Duodenal mucosa (tissue), 2 donors: ENCODE results near the gene PARK7.
A peak's percentile ranks its signal among the peaks of the same experiment; 100 is the strongest.

ENCODE experiments used
- H3K27ac ChIP-seq: one replicate; pipeline ENCODE4 v1.7.0; 2013; ENCODE audit warnings: low read depth, low read length
- H3K27me3 ChIP-seq, 2 donors: one replicate each; pipeline ENCODE4 v1.7.0; 2013; ENCODE audit warnings: low read length in 2 of 2, control low read depth in 1 of 2; ENCODE audit not compliant: insufficient read depth in 2 of 2, control insufficient read depth in 1 of 2
- H3K36me3 ChIP-seq, 2 donors: one replicate each; pipeline ENCODE4 v1.7.0; 2013; ENCODE audit warnings: low read length in 2 of 2, control low read depth in 1 of 2; ENCODE audit not compliant: insufficient read depth in 2 of 2, control insufficient read depth in 1 of 2
- H3K4me1 ChIP-seq, 2 donors: one replicate each; pipeline ENCODE4 v1.7.0; 2013; ENCODE audit warnings: low read length in 2 of 2, control low read depth in 1 of 2; ENCODE audit not compliant: insufficient read depth in 2 of 2, control insufficient read depth in 1 of 2
- H3K4me3 ChIP-seq, 2 donors: one replicate each; pipeline ENCODE4 v1.7.0; 2013; ENCODE audit warnings: low read length in 2 of 2, low read depth in 1 of 2
- H3K9ac ChIP-seq, 2 donors: one replicate each; pipeline ENCODE4 v1.7.0; 2013; ENCODE audit warnings: low read length in 2 of 2, low read depth in 1 of 2
- H3K9me3 ChIP-seq, 2 donors: one replicate each; pipeline ENCODE4 v1.7.0; 2013; ENCODE audit warnings: low read length in 2 of 2, control low read depth in 1 of 2; ENCODE audit not compliant: control insufficient read depth in 1 of 2

Gene PARK7

DNA sequence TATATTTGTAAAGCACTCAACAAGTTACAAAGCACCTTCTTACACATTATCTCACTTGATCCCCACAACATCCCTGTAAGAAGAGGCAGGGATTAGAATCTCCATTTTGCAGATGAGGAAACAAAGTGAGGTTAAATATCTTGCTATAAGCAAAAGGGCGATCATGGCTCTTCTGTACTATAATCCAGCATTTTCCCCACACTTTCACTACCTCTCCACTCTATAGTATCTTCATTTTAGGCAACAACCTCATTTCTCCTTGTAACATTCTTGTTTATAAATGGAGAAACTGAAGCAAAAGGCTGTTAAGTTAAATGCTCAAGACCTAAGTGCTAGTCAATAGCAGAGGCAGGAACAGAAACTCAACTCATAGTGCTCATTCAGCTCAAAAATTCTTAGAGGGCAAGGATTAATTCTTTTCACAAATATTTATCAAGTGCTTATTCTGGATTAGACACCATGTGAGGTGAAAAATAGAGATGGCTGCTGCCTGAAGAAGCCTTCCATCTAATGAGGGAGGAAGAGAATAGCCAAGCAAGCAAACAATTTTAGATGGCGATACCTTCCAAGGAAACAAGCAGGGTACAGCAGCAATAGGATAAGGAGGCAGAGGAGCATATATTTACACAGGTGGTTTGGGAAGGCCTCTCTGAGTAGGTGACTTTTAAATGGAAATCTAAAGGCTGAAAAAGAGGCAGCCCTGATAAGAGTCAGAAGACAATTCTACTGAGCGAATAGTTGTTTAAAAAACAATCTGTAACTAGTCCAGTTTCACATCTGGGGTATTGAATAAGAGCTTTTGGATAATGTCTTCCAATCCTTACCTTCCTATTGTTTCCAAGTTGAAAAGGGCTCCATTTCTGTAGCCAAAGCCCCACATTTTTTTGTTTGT is 61.1 kb downstream of the PARK7 start:
- Histone ChIP-seq H3K36me3 (no peaks in the 10 kb centered on the region), H3K27me3 (peaks cover 0 to 3% of the 10 kb centered on the region in 2 donors), H3K4me1 (peaks cover 26 to 39% of the 10 kb centered on the region in 2 donors), H3K9me3 (no peaks in the 10 kb centered on the region), H3K4me3 (peak overlapping the region in 1 of 2 donors; percentile 44), H3K27ac (peak overlapping the region; percentile 27), H3K9ac (peak overlapping the region in 1 of 2 donors; percentile 20)

GRCh38 chr1:8023287-8023994 is 61.9 kb downstream of the PARK7 start:
- Histone ChIP-seq H3K4me3 (peak overlapping the region; percentile 1 to 83), H3K27ac (peak overlapping the region; percentile 27), H3K4me1 (peaks cover 33 to 45% of the 10 kb centered on the region in 2 donors), H3K9me3 (no peaks in the 10 kb centered on the region), H3K27me3 (peaks cover 0 to 3% of the 10 kb centered on the region in 2 donors), H3K9ac (peak overlapping the region in 1 of 2 donors; percentile 35), H3K36me3 (no peaks in the 10 kb centered on the region)

DNA sequence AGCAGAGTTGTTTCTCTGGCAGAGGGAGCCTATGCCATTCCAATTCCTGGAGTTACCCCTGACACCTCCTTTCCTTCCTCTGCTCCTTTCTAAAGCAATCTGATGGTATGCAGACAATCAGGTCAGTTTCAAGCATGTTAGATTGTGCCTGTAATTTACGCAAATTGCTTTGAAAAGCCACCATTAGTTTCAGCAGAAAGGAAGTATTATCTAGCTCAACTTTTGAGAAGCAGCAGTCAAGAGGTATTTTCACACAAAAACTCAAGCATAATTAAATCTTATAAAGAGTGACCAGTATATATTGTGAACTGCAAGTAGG is 62.4 kb downstream of the PARK7 start:
- no peaks in the 10 kb centered on the region for H3K36me3 ChIP-seq
- H3K9ac ChIP-seq = peak overlapping the region in 1 of 2 donors; percentile 35
- H3K27ac ChIP-seq = no peak overlapping the region
- no peaks in the 10 kb centered on the region for H3K9me3 ChIP-seq
- peaks cover 0 to 3% of the 10 kb centered on the region in 2 donors for H3K27me3 ChIP-seq
- peak overlapping the region; percentile 78 to 83 for H3K4me3 ChIP-seq
- peaks cover 34 to 45% of the 10 kb centered on the region in 2 donors for H3K4me1 ChIP-seq

GRCh38 chr1:8024329-8024728 is 62.8 kb downstream of the PARK7 start:
- Histone ChIP-seq H3K4me3 (peak overlapping the region; percentile 78 to 83), H3K27me3 (peaks cover 0 to 3% of the 10 kb centered on the region in 2 donors), H3K9me3 (no peaks in the 10 kb centered on the region), H3K36me3 (no peaks in the 10 kb centered on the region), H3K9ac (peak overlapping the region; percentile 19 to 86), H3K27ac (no peak overlapping the region), H3K4me1 (peaks cover 34 to 46% of the 10 kb centered on the region in 2 donors)

GRCh38 chr1:8025061-8025670 is 63.7 kb downstream of the PARK7 start:
- peak overlapping the region; percentile 78 to 83 for H3K4me3 ChIP-seq
- peaks cover 0 to 3% of the 10 kb centered on the region in 2 donors for H3K27me3 ChIP-seq
- H3K9me3 ChIP-seq = no peaks in the 10 kb centered on the region
- peaks cover 31 to 40% of the 10 kb centered on the region in 2 donors for H3K4me1 ChIP-seq
- no peaks in the 10 kb centered on the region for H3K36me3 ChIP-seq
- H3K27ac ChIP-seq = peak overlapping the region; percentile 39
- H3K9ac ChIP-seq = peak overlapping the region; percentile 80 to 86

GRCh38 chr1:8025671-8026144 is 64.2 kb downstream of the PARK7 start:
- Histone ChIP-seq H3K9me3 (no peaks in the 10 kb centered on the region), H3K4me3 (peak overlapping the region; percentile 78 to 83), H3K4me1 (peaks cover 30 to 40% of the 10 kb centered on the region in 2 donors), H3K36me3 (no peaks in the 10 kb centered on the region), H3K9ac (peak overlapping the region; percentile 80 to 86), H3K27me3 (peaks cover 0 to 3% of the 10 kb centered on the region in 2 donors), H3K27ac (peak overlapping the region; percentile 83)

- peaks cover 30 to 40% of the 10 kb centered on the region in 2 donors for H3K4me1 ChIP-seq
- no peaks in the 10 kb centered on the region for H3K36me3 ChIP-seq
- H3K9me3 ChIP-seq = no peaks in the 10 kb centered on the region
- H3K27ac ChIP-seq = peak within 1 kb of the TSS; percentile 83
- H3K9ac ChIP-seq = peak within 1 kb of the TSS; percentile 85 to 86
- H3K4me3 ChIP-seq = peak within 1 kb of the TSS; percentile 78 to 83
- H3K27me3 ChIP-seq = peaks cover 0 to 3% of the 10 kb centered on the region in 2 donors
These were observed 64.9 kb downstream of the PARK7 start, which contains the start of gene ERRFI1 for GRCh38 chr1:8026153-8026975. Gene ERRFI1, minus strand, starts transcription at chr1:8026309. Its CDS starts 10,690 bp downstream, at chr1:8015619.

- Histone ChIP-seq H3K4me3 (peak overlapping the region; percentile 78 to 83), H3K9me3 (no peaks in the 10 kb centered on the region), H3K27me3 (peaks cover 0 to 3% of the 10 kb centered on the region in 2 donors), H3K36me3 (no peaks in the 10 kb centered on the region), H3K27ac (peak overlapping the region; percentile 83), H3K9ac (peak overlapping the region; percentile 82 to 85), H3K4me1 (peaks cover 30 to 35% of the 10 kb centered on the region in 2 donors)
These were observed 65.7 kb downstream of the PARK7 start for GRCh38 chr1:8026976-8027747.
